Heart left ventricle (tissue), 16 donors: ENCODE measurements around the gene PLA2G7. TPM values are rescaled to one million over a fixed set of nuclear protein-coding genes. Genes with fewer than 3 reads are reported as not detected.

Source experiments
- ATAC-seq, 4 donors: fragments of 200-7000 bp; cut with Tn5 transposase; one replicate each; pipeline ENCODE4 v1.9.1; 2020 to 2022; ENCODE audit warnings: moderate library complexity in 4 of 4, mild to moderate bottlenecking in 3 of 4, moderate number of reproducible peaks in 1 of 4
- DNase-seq, 5 donors: peaks; one replicate each; pipeline ENCODE4 v3.0.0-alpha.2; 2020
- H3K27ac ChIP-seq, 12 donors: fragments of 200-600 bp; sonication (generic) in 4 of 12; one replicate each; pipeline versions ENCODE4 v1.5.0 to v1.8.0; 2016 to 2022; ENCODE audit warnings: mild to moderate bottlenecking in 2 of 12
- H3K27me3 ChIP-seq, 9 donors: fragments of 200-600 bp; sonication (generic) in 2 of 9; one replicate each; pipeline versions ENCODE4 v1.5.1 to v1.8.0; 2016 to 2022; ENCODE audit warnings: mild to moderate bottlenecking in 3 of 9
- H3K36me3 ChIP-seq, 9 donors: fragments of 200-600 bp; sonication (generic) in 2 of 9; one replicate each; pipeline versions ENCODE4 v1.5.0 to v1.8.0; 2018 to 2022; ENCODE audit warnings: mild to moderate bottlenecking in 2 of 9
- H3K4me1 ChIP-seq, 12 donors: fragments of 200-600 bp; sonication (generic) in 4 of 12; one replicate each; pipeline versions ENCODE4 v1.5.0 to v1.8.0; 2016 to 2022; ENCODE audit warnings: mild to moderate bottlenecking in 3 of 12
- H3K4me3 ChIP-seq, 12 donors: fragments of 200-600 bp; sonication (generic) in 4 of 12; one replicate each; pipeline versions ENCODE4 v1.5.0 to v1.8.0; 2017 to 2022; ENCODE audit warnings: mild to moderate bottlenecking in 9 of 12, moderate library complexity in 4 of 12
- H3K9me3 ChIP-seq, 12 donors: fragments of 200-600 bp; sonication (generic) in 4 of 12; one replicate each; pipeline versions ENCODE4 v1.5.0 to v1.8.0; 2016 to 2022; ENCODE audit warnings: mild to moderate bottlenecking in 1 of 12
- CTCF ChIP-seq, 12 donors: fragments of 200-600 bp; sonication (generic) in 4 of 12; IDR thresholded peaks; one replicate each; pipeline versions ENCODE4 v1.5.0 to v1.8.0; 2018 to 2022; ENCODE audit warnings: antibody characterized with exemption in 12 of 12, mild to moderate bottlenecking in 5 of 12
- POLR2A ChIP-seq, 2 donors: fragments of 450-650 bp; IDR thresholded peaks; one replicate each; pipeline ENCODE4 v1.6.1; 2017; ENCODE audit warnings: antibody characterized with exemption in 2 of 2, mild to moderate bottlenecking in 2 of 2, moderate library complexity in 2 of 2
- WGBS, 4 donors: extraction: QIAGEN DNeasy Blood & Tissue Kit in 2 of 4; methylation state at CpG; one replicate each; pipeline versions ENCODE4 v1.1.5 to v1.1.7; 2013 to 2018; 5-methylcytosine and 5-hydroxymethylcytosine counted together
- intact Hi-C, 10 donors: fragments of 100-400 bp; cut with DNase I; formaldehyde crosslinking; loops; one replicate each; pipeline versions ENCODE4 v1.11.1 to v1.14.2; 2022
- polyA plus RNA-seq, 2 donors: library from polyadenylated mRNA; stranded (reverse); fragments of 200-250 nt; gene quantifications; one replicate each; pipeline ENCODE4 v1.2.3, GENCODE V29; 2013
- total RNA-seq, 9 donors: library from RNA; depleted of rRNA in 2 of 9; stranded (reverse); fragments of >200 nt in 2 of 9; fragmentation: NEBNext Ultra II Directional in 3 of 9; extraction: Animal tissue kit (Norgen Biotek cat#: 25700) in 3 of 9; gene quantifications; one replicate each; pipeline versions ENCODE4 v1.1.0 to v1.2.4, GENCODE V29; 2016 to 2023
- donor health status: ischemic (EF 13 %, LVEDD 7.1; RV severe dilation, severe dysfunction).
- donor health status: healthy with polysubstance abuse.
- donor health status: DM: no; HTN: yes; CAD: no.
- donor health status: DM: no; HTN: no; CAD: no.
- donor health status: ischemic (EF 25% LVEDD 6.9; RV normal size, moderate dysfunction).
- donor health status: ischemic (EF 25% LVEDD 5.7; RV mildly dilated, moderate dysfunction).
- donor health status: healthy.
- donor health status: DM: yes; HTN: yes; CAD: no.
- donor health status: ischemic (EF 35%, LVEDD 5.7; RV mildly dilated, moderate dysfunction).
- donor health status: nonischemic (EF 11% LVEDD 7.7; RV severe dilation, severe dysfunction).
- donor health status: DM: yes; HTN: yes; CAD: no.
- donor health status: PGD.
- donor health status: ischemic (EF 29% LVEDD 5.4; RV normal size, mild dysfunction).
- donor health status: nonischemic (EF 23%, LVEDD 6.1; RV moderate dilation, normal function).

PLA2G7 gene
- total and polyA plus RNA-seq, 11 donors, result 0.19 to 10.8 (median 0.49) TPM; not detected in 3

- peaks cover 0 to 13% (median 2%) of the 10 kb centered on the region in 12 donors for H3K4me1 ChIP-seq
- no peak overlapping the region for H3K4me3 ChIP-seq
- DNase-seq (no peak), ATAC-seq (no peak)
- H3K36me3 ChIP-seq, result no peaks in the 10 kb centered on the region
- H3K27ac ChIP-seq, result no peak overlapping the region
- intact Hi-C loops, result no loop called here
- no peaks in the 10 kb centered on the region for H3K27me3 ChIP-seq
- WGBS, 4 donors, result 74 to 84% (median 77%) methylated on average over 3 of the region's 3 CpGs
- no peaks in the 10 kb centered on the region for H3K9me3 ChIP-seq
- TF ChIP-seq POLR2A (IDR thresholded peaks at IDR 0.05) (no peak), CTCF (IDR thresholded peaks at IDR 0.05) (no peak)
Observed at GRCh38 chr6:46760925-46761324, 25.8 kb upstream of the PLA2G7 start.

GRCh38 chr6:46758960-46759753, 24.0 kb upstream of the PLA2G7 start:
- whole genome bisulfite sequencing, 4 donors, result 90 to 94% (median 93%) methylated on average over 4 of the region's 4 CpGs
- intact Hi-C loops, result no loop called here
- H3K4me1 ChIP-seq, result peaks cover 0 to 13% (median 2%) of the 10 kb centered on the region in 12 donors
- H3K36me3 ChIP-seq, result no peaks in the 10 kb centered on the region
- H3K4me3 ChIP-seq, result no peak overlapping the region
- H3K9me3 ChIP-seq, result no peaks in the 10 kb centered on the region
- ATAC-seq (no peak), DNase-seq (no peak)
- TF ChIP-seq CTCF (IDR thresholded peaks at IDR 0.05), result no peak
- TF ChIP-seq POLR2A (IDR thresholded peaks at IDR 0.05), result no peak
- H3K27ac ChIP-seq, result no peak overlapping the region
- no peaks in the 10 kb centered on the region for H3K27me3 ChIP-seq

DNA sequence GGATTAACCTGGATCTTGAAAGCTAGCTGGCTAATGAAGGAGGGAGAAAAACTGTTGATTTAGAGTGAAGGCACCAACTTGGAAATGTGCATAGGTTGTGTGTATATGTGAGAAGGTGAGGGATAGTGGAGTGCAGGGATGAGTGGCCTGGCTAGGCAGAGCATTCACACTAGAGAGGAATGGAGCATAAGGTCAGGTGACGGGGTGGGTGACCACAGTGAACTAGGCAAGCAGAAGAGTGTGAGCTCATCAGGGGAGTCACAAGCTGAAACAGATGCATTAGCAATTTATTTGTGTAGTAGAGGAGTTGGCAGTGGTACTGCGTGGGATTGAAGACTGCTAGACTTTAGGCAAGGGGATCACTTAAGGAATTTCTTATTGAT, 22.0 kb upstream of the PLA2G7 start:
- no peaks in the 10 kb centered on the region for H3K27me3 ChIP-seq
- TF ChIP-seq CTCF (IDR thresholded peaks at IDR 0.05) (no peak), POLR2A (IDR thresholded peaks at IDR 0.05) (no peak)
- 76 to 80% (median 79%) methylated on average over 2 of the region's 2 CpGs for WGBS, 4 donors
- peaks cover 0 to 13% (median 2%) of the 10 kb centered on the region in 12 donors for H3K4me1 ChIP-seq
- no peak for DNase-seq
- H3K27ac ChIP-seq, result no peak overlapping the region
- no peaks in the 10 kb centered on the region for H3K36me3 ChIP-seq
- intact Hi-C loops, result no loop called here
- ATAC-seq, result peak in 2 of 4 donors; percentile 16 to 48
- H3K4me3 ChIP-seq, result no peak overlapping the region
- H3K9me3 ChIP-seq, result no peaks in the 10 kb centered on the region

DNA sequence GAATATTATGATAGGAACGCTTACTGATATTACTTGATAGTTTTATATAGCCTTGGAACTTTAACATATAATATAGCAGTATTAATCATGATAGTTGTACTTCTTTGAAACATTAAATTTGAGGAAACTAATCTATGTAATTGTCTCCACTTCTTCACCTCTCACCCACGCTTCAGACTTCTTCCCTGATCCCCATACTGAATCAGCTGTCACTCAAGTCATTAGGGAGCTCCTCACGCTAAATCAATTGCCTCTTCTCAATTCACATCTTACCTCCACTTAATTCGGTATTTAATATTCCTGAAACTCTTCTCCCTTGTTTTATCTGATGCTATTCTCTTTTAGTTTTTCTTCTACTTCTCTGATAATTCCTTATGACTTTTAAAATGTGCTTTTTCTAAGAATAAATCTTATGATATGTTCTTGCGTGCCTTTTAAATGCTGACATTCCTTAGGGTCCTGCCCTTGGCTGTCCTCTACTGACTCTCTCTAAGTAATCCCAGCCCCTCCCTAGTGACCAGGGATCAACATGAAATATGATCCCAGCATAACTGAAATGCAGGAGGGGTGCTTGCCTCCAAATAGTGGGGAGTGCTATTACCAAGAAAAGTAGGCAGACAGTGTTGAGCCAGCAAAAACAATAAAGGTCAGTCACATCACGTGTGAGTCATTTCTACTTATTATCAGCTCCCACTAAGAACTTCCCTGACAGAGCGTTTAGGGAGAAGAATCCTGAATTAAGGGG, 21.5 kb upstream of the PLA2G7 start:
- peak in 3 of 4 donors; percentile 13 to 24 (median 16) for ATAC-seq
- intact Hi-C loops, result no loop called here
- no peaks in the 10 kb centered on the region for H3K36me3 ChIP-seq
- H3K4me1 ChIP-seq, result peaks cover 0 to 13% (median 2%) of the 10 kb centered on the region in 12 donors
- H3K27me3 ChIP-seq, result no peaks in the 10 kb centered on the region
- H3K27ac ChIP-seq, result no peak overlapping the region
- H3K9me3 ChIP-seq, result no peaks in the 10 kb centered on the region
- WGBS, 4 donors, result 48 to 53% (median 51%) methylated on average over 7 of the region's 7 CpGs
- H3K4me3 ChIP-seq, result no peak overlapping the region
- no peak for DNase-seq
- TF ChIP-seq POLR2A (IDR thresholded peaks at IDR 0.05), result no peak
- no peak for TF ChIP-seq CTCF (IDR thresholded peaks at IDR 0.05)
